GM12865 (cell line): ENCODE data around the gene FGF3.
A peak's percentile ranks its signal among the peaks of the same experiment; 100 is the strongest.

Experiments used
- DNase-seq: peaks from one replicate; pipeline ENCODE4 v3.0.0; 2010; ENCODE audit warnings: low read depth
- H3K4me3 ChIP-seq: 2 replicates; pipeline ENCODE4 v1.5.1; 2011; ENCODE audit warnings: mild to moderate bottlenecking, low read depth, low read length, control low read depth
- CTCF ChIP-seq: IDR thresholded peaks from 2 replicates; pipeline ENCODE4 v1.5.1; 2011; ENCODE audit warnings: low read length, control low read depth, low read depth, inconsistent platforms; ENCODE audit not compliant: insufficient read depth; ENCODE audit errors: missing control alignments

The FGF3 gene

GRCh38 chr11:69837791-69838190 is 18.6 kb upstream of the FGF3 start:
- DNase-seq: peak; percentile 18
- H3K4me3 ChIP-seq: no peak overlapping the region
- no peak for TF ChIP-seq CTCF

GRCh38 chr11:69836401-69836800 is 17.2 kb upstream of the FGF3 start:
- no peak for DNase-seq

GRCh38 chr11:69834811-69835800 is 15.9 kb upstream of the FGF3 start:
- DNase-seq: no peak
- no peak for TF ChIP-seq CTCF
- no peak overlapping the region for H3K4me3 ChIP-seq

More at GRCh38 chr11:69836401-69836800, 17.2 kb upstream of the FGF3 start:
- H3K4me3 ChIP-seq: no peak overlapping the region
- TF ChIP-seq CTCF: no peak

GRCh38 chr11:69834251-69834650 is 15.0 kb upstream of the FGF3 start:
- TF ChIP-seq CTCF: no peak
- no peak overlapping the region for H3K4me3 ChIP-seq
- no peak for DNase-seq

GRCh38 chr11:69832561-69833413 is 13.6 kb upstream of the FGF3 start:
- no peak overlapping the region for H3K4me3 ChIP-seq
- no peak for DNase-seq
- TF ChIP-seq CTCF: no peak

GRCh38 chr11:69831985-69832384 is 12.8 kb upstream of the FGF3 start:
- TF ChIP-seq CTCF: no peak
- DNase-seq: no peak
- no peak overlapping the region for H3K4me3 ChIP-seq
